Stimulated activated CD4-positive, alpha-beta T cell treated with anti-CD3 and anti-CD28 coated beads, Interleukin-2, amount 100 ng/mL, for 48 hours (primary cell): ENCODE data around the gene APBB2.
A peak's percentile ranks its signal among the peaks of the same experiment; 100 is the strongest.
"Not testable (repeated sequence)": the region's sequence is repeated elsewhere in the genome, so short reads cannot be mapped to it uniquely, and the experiment has no call there.

ENCODE experiments used
- DNase-seq, 2 donors: peaks; one replicate each; pipeline ENCODE4 v3.0.0-alpha.2; 2020

Gene APBB2

GRCh38 chr4:40840985-40841571, 373.3 kb downstream of the APBB2 start:
- DNase-seq = peak; percentile 83 to 84

GRCh38 chr4:40840255-40840984, 373.9 kb downstream of the APBB2 start:
- DNase-seq = no peak

GRCh38 chr4:40838742-40839141, 375.6 kb downstream of the APBB2 start:
- no peak for DNase-seq

GRCh38 chr4:40837094-40837870, 377.1 kb downstream of the APBB2 start:
- no peak for DNase-seq

GRCh38 chr4:40833212-40833611, 381.1 kb downstream of the APBB2 start:
- DNase-seq = no peak

- no peak for DNase-seq
Observed at GRCh38 chr4:40832175-40832574, 382.2 kb downstream of the APBB2 start.

- DNase-seq = no peak
Observed at GRCh38 chr4:40831146-40831907, 383.0 kb downstream of the APBB2 start.

GRCh38 chr4:40829586-40829985, 384.8 kb downstream of the APBB2 start:
- no peak for DNase-seq

- no peak for DNase-seq
Observed at GRCh38 chr4:40828661-40829060, 385.7 kb downstream of the APBB2 start.

- no peak for DNase-seq
Observed at GRCh38 chr4:40827758-40828157, 386.6 kb downstream of the APBB2 start.

- DNase-seq = no peak
Observed at GRCh38 chr4:40826821-40827220, 387.5 kb downstream of the APBB2 start.

- no peak for DNase-seq
Observed at GRCh38 chr4:40825014-40825838, 389.1 kb downstream of the APBB2 start.

- DNase-seq = no peak
Observed at GRCh38 chr4:40822420-40823166, 391.7 kb downstream of the APBB2 start.

- no peak for DNase-seq
Observed at GRCh38 chr4:40820101-40820500, 394.2 kb downstream of the APBB2 start.

GRCh38 chr4:40817157-40817556, 397.2 kb downstream of the APBB2 start:
- not testable (repeated sequence) for DNase-seq

GRCh38 chr4:40812856-40813255, 401.5 kb downstream of the APBB2 start:
- DNase-seq = no peak

GRCh38 chr4:40812386-40812785, 402.0 kb downstream of the APBB2 start:
- no peak for DNase-seq

GRCh38 chr4:40811956-40812355, 402.4 kb downstream of the APBB2 start:
- DNase-seq = no peak

- DNase-seq = no peak
Observed at GRCh38 chr4:40808926-40809457, 405.4 kb downstream of the APBB2 start.

GRCh38 chr4:40804598-40804997, 409.7 kb downstream of the APBB2 start:
- no peak for DNase-seq

GRCh38 chr4:40800064-40800463, 414.3 kb downstream of the APBB2 start:
- no peak for DNase-seq
